H1 (cell line): ENCODE measurements around the gene FES.

Experiments used
- CEBPB ChIP-seq: IDR thresholded peaks from 2 replicates; pipeline ENCODE4 v1.6.1; 2012; ENCODE audit warnings: low read depth, low read length
- EP300 ChIP-seq, 2 experiments: IDR thresholded peaks; 1 replicate in 1 of 2; 2 replicates in 1 of 2; pipeline ENCODE4 v1.6.1; 2011 to 2012; ENCODE audit warnings: low read depth in 2 of 2, low read length in 2 of 2, mild to moderate bottlenecking in 2 of 2, borderline replicate concordance in 1 of 2, inconsistent platforms in 1 of 2, moderate library complexity in 1 of 2
- EZH2 ChIP-seq: fragments of 200-600 bp; sonication (generic); IDR thresholded peaks from 2 replicates; pipeline ENCODE4 v1.7.1; 2012; ENCODE audit warnings: low read depth, mild to moderate bottlenecking, moderate library complexity, low read length, inconsistent platforms; ENCODE audit not compliant: severe bottlenecking
- POLR2A ChIP-seq, 2 experiments: IDR thresholded peaks; 1 replicate in 1 of 2; 2 replicates in 1 of 2; pipeline ENCODE4 v1.6.1; 2011; ENCODE audit warnings: low read depth in 2 of 2, low read length in 2 of 2, mild to moderate bottlenecking in 2 of 2; ENCODE audit errors: control extremely low read depth in 1 of 2
- POLR2AphosphoS5 ChIP-seq: IDR thresholded peaks from 2 replicates; pipeline ENCODE4 v1.6.1; 2011; ENCODE audit warnings: low read depth, low read length
- POU5F1 ChIP-seq: IDR thresholded peaks from 2 replicates; pipeline ENCODE4 v1.6.1; 2011; ENCODE audit warnings: low read depth, mild to moderate bottlenecking, low read length, moderate library complexity
- SP2 ChIP-seq: IDR thresholded peaks from 2 replicates; pipeline ENCODE4 v1.6.1; 2012; ENCODE audit warnings: mild to moderate bottlenecking, low read length, inconsistent platforms
- TF ChIP-seq, protein P1 (sequence below), 3 experiments: IDR thresholded peaks; 1 replicate in 2 of 3; 2 replicates in 1 of 3; pipeline versions ENCODE4 v1.5.1 to v1.6.1; 2011; ENCODE audit warnings: low read length in 3 of 3, mild to moderate bottlenecking in 3 of 3, inconsistent platforms in 2 of 3, low read depth in 1 of 3, moderate library complexity in 1 of 3; ENCODE audit not compliant: insufficient read depth in 1 of 3; ENCODE audit errors: control extremely low read depth in 1 of 3
- TF ChIP-seq, protein P2 (sequence below): IDR thresholded peaks from 2 replicates; pipeline ENCODE4 v1.6.1; 2011; ENCODE audit warnings: low read depth, mild to moderate bottlenecking, low read length; ENCODE audit not compliant: insufficient read depth
- TF ChIP-seq, protein P3 (sequence below): IDR thresholded peaks from 2 replicates; pipeline ENCODE4 v1.6.1; 2012; ENCODE audit warnings: inconsistent platforms

DNA sequence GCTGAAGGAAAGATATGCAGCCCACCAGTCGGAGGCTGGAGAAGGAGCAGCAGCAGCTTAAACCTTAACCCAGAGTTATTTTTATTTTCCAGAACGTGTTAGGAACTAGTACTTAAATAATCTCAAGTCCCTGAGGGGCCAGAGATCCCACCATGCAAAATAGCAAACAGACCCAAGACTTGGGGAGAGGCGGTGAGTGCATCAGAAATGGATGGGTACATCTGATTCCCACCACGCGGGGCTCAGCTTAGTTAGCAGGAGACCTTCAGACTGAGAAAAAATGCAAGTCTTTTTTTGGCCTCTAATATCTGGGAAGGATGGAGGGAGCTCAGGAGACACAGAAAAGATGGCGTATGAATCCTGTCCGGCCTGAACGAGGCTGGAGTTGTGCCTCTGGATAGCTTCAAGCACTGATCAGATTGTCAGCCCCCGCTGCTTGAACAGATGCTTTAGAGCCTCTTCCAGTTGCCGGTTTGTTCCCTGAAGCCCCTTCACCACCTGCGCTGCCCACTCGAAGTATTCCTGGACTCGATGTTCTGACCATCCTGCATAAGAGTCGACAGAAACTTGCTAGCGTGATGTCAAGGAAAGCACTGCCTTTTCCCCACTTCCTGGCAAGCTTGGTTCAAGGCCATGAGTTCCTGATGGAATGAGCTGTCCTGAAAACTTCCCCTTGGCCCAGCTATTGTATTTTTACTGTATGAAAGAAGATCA is 46.7 kb downstream of the FES start:
- TF ChIP-seq SP2 (no peak), CEBPB (no peak), POLR2A (IDR thresholded peaks at IDR 0.05; ENCODE audit: control extremely low read depth in 1 of 2, low read depth in 2 of 2, low read length in 2 of 2) (no peak), POLR2AphosphoS5 (no peak), EP300 (IDR thresholded peaks at IDR 0.05; ENCODE audit: borderline replicate concordance in 1 of 2, low read depth in 2 of 2, low read length in 2 of 2) (no peak), POU5F1 (no peak), EZH2 (no peak)
- TF ChIP-seq, protein P1, sequence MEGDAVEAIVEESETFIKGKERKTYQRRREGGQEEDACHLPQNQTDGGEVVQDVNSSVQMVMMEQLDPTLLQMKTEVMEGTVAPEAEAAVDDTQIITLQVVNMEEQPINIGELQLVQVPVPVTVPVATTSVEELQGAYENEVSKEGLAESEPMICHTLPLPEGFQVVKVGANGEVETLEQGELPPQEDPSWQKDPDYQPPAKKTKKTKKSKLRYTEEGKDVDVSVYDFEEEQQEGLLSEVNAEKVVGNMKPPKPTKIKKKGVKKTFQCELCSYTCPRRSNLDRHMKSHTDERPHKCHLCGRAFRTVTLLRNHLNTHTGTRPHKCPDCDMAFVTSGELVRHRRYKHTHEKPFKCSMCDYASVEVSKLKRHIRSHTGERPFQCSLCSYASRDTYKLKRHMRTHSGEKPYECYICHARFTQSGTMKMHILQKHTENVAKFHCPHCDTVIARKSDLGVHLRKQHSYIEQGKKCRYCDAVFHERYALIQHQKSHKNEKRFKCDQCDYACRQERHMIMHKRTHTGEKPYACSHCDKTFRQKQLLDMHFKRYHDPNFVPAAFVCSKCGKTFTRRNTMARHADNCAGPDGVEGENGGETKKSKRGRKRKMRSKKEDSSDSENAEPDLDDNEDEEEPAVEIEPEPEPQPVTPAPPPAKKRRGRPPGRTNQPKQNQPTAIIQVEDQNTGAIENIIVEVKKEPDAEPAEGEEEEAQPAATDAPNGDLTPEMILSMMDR (IDR thresholded peaks at IDR 0.05; ENCODE audit: control extremely low read depth in 1 of 3, insufficient read depth in 1 of 3, low read depth in 1 of 3, low read length in 3 of 3): no peak
- TF ChIP-seq, protein P2, sequence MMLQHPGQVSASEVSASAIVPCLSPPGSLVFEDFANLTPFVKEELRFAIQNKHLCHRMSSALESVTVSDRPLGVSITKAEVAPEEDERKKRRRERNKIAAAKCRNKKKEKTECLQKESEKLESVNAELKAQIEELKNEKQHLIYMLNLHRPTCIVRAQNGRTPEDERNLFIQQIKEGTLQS: no peak
- TF ChIP-seq, protein P3, sequence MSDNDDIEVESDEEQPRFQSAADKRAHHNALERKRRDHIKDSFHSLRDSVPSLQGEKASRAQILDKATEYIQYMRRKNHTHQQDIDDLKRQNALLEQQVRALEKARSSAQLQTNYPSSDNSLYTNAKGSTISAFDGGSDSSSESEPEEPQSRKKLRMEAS: no peak
